ENCODE results near the gene TNIP1. TPM values are rescaled to one million over a fixed set of nuclear protein-coding genes. Genes with fewer than 3 reads are reported as not detected.

Gene TNIP1
- total RNA-seq, 1 donor from 2014 or later, result 37.1 TPM

DNA sequence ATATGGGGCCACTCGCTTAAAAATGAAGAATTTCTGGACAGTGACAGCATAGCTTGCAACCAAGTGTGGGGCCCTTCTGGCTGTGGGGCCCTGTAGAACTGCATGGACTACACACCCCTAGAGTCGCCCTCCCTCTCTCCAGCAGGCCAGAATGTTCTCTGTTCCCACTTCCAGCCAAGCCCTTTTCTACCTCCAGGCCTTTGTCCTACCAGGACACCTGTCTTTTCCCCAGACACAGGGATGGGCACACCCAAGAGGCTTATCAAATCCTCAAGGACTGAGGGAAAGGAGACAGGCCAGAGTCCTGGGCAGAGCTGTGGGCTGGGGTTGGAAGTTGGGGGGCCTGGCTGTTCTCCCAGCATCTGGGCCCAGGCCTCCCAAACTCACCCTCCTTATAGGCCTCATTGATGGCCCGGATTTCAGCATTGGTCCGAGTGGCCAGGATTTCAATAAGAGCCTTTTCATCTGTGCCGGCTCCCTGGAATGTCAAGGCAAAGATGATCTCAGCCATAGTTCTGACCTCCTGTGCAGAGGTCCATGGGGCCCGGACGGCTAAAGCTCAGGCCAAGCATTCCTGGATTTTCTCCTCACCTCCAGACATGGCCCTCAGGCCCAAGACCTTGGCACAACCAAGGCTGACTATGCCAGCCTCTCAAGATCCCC lies 38.2 kb upstream of the TNIP1 start:
- H3K27ac Mint-ChIP-seq (ENCODE audit: unreplicated experiment), result no peak overlapping the region
- H3K4me3 Mint-ChIP-seq, result no peak overlapping the region
- TF ChIP-seq, protein P1, sequence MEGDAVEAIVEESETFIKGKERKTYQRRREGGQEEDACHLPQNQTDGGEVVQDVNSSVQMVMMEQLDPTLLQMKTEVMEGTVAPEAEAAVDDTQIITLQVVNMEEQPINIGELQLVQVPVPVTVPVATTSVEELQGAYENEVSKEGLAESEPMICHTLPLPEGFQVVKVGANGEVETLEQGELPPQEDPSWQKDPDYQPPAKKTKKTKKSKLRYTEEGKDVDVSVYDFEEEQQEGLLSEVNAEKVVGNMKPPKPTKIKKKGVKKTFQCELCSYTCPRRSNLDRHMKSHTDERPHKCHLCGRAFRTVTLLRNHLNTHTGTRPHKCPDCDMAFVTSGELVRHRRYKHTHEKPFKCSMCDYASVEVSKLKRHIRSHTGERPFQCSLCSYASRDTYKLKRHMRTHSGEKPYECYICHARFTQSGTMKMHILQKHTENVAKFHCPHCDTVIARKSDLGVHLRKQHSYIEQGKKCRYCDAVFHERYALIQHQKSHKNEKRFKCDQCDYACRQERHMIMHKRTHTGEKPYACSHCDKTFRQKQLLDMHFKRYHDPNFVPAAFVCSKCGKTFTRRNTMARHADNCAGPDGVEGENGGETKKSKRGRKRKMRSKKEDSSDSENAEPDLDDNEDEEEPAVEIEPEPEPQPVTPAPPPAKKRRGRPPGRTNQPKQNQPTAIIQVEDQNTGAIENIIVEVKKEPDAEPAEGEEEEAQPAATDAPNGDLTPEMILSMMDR (conservative IDR thresholded peaks at IDR 0.05), result no peak

DNA sequence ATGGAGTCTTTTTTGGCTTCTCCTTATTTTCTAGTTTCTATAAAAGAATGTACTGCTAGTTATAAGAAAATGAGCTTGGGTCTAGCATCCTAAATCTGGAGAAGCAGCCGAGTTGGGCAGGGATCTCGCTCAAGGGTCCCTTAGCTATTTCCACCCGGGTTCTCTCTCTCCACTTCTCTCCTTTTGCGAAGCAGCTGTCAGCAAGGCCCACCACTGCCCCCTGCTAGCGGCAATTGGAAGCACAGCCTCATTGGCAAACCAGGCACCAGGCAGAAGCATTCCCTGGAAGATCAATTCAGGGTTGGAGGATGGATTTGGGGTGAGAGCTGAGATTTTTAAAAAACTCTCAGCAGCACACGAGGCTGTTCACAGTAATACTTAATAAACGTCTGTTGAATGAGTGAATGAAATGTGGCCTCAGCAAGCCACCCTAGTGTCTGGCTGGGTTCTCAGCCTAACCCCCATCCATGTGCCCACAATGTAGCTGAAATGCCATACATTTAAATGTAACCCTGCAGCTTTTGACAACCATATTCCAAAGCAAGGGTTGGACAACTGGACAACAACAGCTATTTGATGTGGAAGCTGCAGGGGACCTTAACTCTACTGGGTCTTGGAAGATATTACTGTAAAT lies 34.6 kb upstream of the TNIP1 start:
- Mint-ChIP-seq H3K9me3 (no peaks in the 10 kb centered on the region), H3K36me3 (ENCODE audit: low read depth) (no peaks in the 10 kb centered on the region), H3K27ac (ENCODE audit: unreplicated experiment) (no peak overlapping the region), H3K4me3 (no peak overlapping the region), H3K4me1 (no peaks in the 10 kb centered on the region), H3K27me3 (ENCODE audit: low read depth) (no peaks in the 10 kb centered on the region)
- TF ChIP-seq, protein P1 (conservative IDR thresholded peaks at IDR 0.05), result peak; percentile 92
- DNase-seq (ENCODE audit: low read depth, low spot score), result peak; percentile 72

More for the DNA sequence above, 38.2 kb upstream of the TNIP1 start:
- DNase-seq (ENCODE audit: low read depth, low spot score), result no peak
- Mint-ChIP-seq H3K9me3 (no peaks in the 10 kb centered on the region), H3K4me1 (no peaks in the 10 kb centered on the region), H3K36me3 (ENCODE audit: low read depth) (peaks cover 6% of the 10 kb centered on the region), H3K27me3 (ENCODE audit: low read depth) (no peaks in the 10 kb centered on the region)

DNA sequence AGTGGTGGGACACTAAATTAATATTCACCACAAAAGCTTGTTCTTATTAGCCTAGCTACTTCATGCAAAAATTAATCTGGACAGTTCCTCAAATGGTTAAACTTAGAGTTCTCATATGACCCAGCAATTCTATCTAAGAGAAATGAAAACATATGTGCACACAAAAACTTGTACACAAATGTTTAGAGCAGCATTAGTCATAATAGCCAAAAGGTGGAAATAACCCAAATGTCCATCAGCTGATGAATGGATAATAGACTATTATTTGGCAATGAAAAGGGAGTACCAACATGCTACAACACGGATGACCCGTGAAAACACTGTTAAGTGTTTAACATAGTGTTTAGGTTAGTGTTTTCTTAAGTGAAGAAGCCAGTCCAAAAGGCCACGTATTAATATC lies 32.8 kb upstream of the TNIP1 start:
- no peaks in the 10 kb centered on the region for H3K4me1 Mint-ChIP-seq
- DNase-seq (ENCODE audit: low read depth, low spot score), result no peak
- TF ChIP-seq, protein P1 (conservative IDR thresholded peaks at IDR 0.05), result no peak
- peak overlapping the region; percentile 3 for H3K27ac Mint-ChIP-seq (ENCODE audit: unreplicated experiment)
- H3K4me3 Mint-ChIP-seq, result no peak overlapping the region
- H3K36me3 Mint-ChIP-seq (ENCODE audit: low read depth), result peaks cover 5% of the 10 kb centered on the region
- no peaks in the 10 kb centered on the region for H3K9me3 Mint-ChIP-seq
- H3K27me3 Mint-ChIP-seq (ENCODE audit: low read depth), result no peaks in the 10 kb centered on the region

DNA sequence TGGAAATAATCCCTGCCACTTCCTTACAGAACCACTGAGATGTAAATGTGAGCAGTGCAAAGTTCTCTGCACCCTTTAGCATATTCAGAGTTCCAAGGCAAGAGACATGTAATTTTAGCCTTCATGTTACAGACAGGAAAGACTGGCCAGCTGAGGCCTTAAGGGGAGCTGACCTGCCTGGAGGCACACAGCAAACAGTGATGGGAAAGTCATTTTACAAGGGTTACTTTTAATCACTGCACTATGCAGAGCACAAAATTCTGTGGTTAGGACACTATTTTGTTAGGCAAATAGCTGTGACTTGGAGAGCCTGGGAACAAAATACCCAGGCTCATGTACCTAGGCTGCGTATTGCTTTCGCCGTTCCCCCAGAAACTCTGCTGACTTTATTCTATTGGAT lies 30.2 kb upstream of the TNIP1 start:
- DNase-seq (ENCODE audit: low read depth, low spot score), result no peak
- TF ChIP-seq, protein P1 (conservative IDR thresholded peaks at IDR 0.05), result no peak
- Mint-ChIP-seq H3K9me3 (no peaks in the 10 kb centered on the region), H3K27ac (ENCODE audit: unreplicated experiment) (peak overlapping the region; percentile 19), H3K27me3 (ENCODE audit: low read depth) (no peaks in the 10 kb centered on the region), H3K4me3 (no peak overlapping the region), H3K4me1 (no peaks in the 10 kb centered on the region), H3K36me3 (ENCODE audit: low read depth) (peaks cover 11% of the 10 kb centered on the region)

DNA sequence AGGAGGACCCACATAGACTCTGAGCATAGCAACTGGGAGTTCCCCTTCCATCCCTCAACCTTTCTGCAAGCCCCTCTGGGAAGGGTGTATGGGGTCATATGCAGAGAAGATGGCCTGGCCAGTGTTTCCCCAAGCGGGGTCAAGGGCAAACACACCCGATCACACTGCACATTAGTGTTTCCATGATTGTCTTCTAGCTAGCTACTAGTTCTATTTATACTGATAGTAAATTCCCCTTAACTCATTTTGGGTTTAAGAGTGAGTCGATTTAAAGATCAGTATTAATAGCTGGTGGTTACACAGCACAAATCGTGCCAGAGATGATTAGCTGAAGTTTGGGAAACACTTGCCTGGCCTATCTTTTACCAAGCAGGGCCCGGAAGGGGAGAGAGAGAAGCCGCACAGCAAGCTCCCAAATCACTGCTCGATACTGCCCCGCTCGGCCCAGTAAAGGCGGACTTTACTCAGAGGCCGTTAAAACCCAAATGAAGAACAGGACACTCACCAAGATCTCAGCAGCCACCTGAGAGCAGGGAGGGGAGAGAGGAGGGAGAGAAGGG lies 29.4 kb upstream of the TNIP1 start:
- H3K4me3 Mint-ChIP-seq, result no peak overlapping the region
- H3K27ac Mint-ChIP-seq (ENCODE audit: unreplicated experiment), result no peak overlapping the region
- H3K36me3 Mint-ChIP-seq (ENCODE audit: low read depth), result peaks cover 11% of the 10 kb centered on the region
- no peaks in the 10 kb centered on the region for H3K27me3 Mint-ChIP-seq (ENCODE audit: low read depth)
- DNase-seq (ENCODE audit: low read depth, low spot score), result no peak
- no peaks in the 10 kb centered on the region for H3K9me3 Mint-ChIP-seq
- TF ChIP-seq, protein P1 (conservative IDR thresholded peaks at IDR 0.05), result no peak
- H3K4me1 Mint-ChIP-seq, result no peaks in the 10 kb centered on the region

Data from neural crest cell (in vitro differentiated cells).